HG03159 (cell line): Measurements from ENCODE around the gene SHC4.
"Not testable (repeated sequence)": the region's sequence is repeated elsewhere in the genome, so short reads cannot be mapped to it uniquely, and the experiment has no call there.

ENCODE experiments used
- ATAC-seq: cut with Tn5 transposase; IDR thresholded peaks from one replicate; pipeline ENCODE4 v1.9.1; 2021; ENCODE audit warnings: mild to moderate bottlenecking, moderate library complexity; ENCODE audit not compliant: unreplicated experiment

The SHC4 gene

DNA sequence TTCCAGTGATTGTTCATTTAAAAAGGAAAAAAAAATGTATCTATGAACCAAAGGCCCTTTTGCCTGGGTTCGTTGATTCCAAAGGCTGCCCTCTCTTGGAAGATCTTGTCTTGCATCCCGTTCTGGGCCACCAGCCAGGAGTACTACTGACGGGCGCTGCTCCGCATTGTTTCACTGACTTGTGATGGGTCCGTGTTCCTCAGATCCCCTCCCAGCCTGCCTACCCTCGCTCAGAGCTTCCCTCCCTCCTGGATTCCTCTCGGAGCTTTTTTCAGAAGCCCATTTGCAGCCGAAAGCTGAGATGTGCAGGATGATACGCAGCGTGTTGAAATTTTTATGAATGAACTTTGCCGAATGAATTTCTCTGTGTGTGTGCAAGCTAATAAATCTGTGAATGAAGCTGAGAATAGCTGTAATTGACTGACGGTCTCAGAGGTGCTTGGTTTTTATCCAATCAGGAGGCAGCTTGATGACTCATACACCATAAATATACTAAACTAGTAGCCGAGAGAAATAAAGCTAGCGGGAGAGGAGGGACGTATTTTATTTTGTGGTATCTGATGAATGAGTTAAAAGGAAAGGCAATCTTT lies at the start of gene SHC4:
Gene SHC4 (minus strand): TSS at position 396 of the 590 bp plus-strand sequence. CDS start 904 bp downstream, outside the sequence.
- ATAC-seq: no peak

DNA sequence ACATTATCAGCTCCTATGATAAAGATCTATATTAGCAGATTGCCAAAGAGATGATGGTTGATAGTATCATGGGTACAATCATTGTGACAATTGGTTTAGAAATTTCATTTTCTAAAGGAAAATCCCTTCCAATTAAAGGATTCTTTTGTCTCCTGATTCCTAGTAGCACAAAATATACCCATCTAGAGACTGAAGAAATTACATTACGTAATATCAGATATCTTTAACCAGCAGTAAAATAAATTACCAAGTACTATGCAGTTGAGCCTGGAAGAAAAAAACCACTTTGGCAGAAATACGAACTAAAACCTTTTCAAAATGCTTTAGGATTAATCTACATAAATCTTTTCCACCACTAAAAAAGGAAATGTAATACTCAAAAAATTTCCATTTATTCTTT lies 35.6 kb upstream of the SHC4 start:
- no peak for ATAC-seq

GRCh38 chr15:48996276-48996675 lies 32.6 kb upstream of the SHC4 start:
- ATAC-seq: no peak

- no peak for ATAC-seq
Measured at GRCh38 chr15:48993380-48993779, 29.7 kb upstream of the SHC4 start.

DNA sequence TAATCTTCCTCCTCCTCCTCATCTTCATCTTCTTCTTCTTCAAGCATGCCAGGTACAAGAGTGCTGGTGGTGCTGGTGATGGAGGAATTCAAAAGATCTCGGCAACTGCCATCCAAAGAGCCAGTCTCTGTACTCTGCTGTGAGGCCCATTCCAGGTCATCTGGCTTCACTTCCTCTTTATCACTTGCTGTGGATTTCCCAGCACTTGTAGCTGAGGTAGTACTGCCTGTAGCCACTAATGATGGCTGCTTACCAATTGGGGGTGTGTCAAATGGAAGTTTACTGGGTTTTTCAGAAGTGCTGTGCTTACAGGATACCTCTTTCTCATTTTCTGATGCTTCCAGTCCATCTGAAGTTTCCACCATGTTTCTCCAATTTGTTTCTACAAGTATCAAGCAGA lies 28.8 kb upstream of the SHC4 start:
- ATAC-seq: peak; percentile 83

DNA sequence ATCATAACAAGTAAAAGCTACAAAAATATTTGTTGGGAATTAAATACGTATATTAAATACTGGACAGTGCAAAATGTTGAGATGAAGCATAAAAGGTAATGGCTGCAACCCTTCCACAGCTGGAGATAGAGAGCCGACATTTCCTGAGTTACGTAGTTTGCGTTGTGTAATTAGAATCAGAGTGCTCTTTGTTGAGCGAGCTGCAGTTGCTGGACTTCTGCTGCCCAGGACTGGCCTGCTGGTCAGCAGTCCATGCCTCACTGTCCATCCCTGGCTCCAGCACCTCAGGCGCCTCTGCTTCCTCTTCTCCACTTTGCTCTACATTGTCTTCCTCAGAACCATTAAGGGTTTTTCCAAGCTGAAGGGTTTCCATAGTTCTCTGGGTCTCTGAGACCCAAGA lies 28.4 kb upstream of the SHC4 start:
- ATAC-seq: peak; percentile 27

DNA sequence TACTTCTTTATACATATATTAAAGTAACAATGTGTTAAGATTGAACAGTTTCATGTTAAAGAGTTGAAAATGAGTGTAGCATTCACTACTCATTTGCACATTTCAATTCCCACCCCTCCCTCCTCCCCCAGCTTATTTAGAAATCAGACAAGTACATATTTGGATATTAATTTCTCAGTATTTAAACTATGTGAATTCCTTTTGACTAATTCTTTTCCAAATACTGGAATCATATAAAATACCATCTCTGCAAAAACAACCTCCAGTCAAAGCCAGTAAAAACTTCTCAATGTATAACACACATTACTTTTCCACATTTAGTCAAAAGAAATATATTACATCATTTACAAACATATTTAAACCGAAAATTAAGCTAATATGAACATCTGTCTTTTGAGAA lies 25.5 kb upstream of the SHC4 start:
- no peak for ATAC-seq

DNA sequence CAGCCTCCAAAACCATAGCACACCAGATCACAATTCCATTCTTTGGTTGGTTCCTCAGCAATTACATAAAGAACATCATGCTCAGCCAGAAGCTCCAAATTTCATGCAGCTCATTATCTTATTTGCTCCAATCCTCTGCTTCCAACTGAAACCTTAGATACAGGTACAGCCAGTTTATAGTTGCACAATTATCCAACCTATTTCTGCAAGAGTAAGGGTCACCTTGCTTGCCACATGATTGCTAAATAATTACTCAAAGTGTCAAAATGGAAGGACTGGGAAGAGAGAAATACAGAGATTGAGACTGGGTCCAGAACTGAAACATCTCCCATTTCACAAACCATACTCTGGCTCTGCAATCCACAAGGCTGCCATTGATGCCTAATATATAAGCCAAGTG lies 23.4 kb upstream of the SHC4 start:
- no peak for ATAC-seq

DNA sequence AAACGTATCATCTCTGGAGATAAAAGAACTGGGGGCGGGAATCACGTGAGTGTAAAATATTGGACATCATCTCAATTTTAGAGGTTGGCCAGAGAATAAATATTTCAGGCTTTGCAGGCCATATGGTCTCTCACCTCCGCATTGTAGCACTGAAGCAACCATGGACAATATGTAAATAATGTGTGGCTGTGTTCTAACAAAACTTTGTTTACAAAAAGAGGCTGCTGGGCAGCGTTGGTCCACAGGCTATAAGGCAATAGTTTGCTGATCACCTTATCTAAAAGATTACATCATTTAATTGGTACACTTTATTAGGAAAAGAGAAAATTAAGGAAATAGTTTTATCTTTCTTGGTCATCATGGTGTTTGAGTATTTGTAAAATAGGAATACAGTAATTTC lies 22.5 kb upstream of the SHC4 start:
- no peak for ATAC-seq

GRCh38 chr15:48985516-48985915 lies 21.8 kb upstream of the SHC4 start:
- ATAC-seq: no peak

DNA sequence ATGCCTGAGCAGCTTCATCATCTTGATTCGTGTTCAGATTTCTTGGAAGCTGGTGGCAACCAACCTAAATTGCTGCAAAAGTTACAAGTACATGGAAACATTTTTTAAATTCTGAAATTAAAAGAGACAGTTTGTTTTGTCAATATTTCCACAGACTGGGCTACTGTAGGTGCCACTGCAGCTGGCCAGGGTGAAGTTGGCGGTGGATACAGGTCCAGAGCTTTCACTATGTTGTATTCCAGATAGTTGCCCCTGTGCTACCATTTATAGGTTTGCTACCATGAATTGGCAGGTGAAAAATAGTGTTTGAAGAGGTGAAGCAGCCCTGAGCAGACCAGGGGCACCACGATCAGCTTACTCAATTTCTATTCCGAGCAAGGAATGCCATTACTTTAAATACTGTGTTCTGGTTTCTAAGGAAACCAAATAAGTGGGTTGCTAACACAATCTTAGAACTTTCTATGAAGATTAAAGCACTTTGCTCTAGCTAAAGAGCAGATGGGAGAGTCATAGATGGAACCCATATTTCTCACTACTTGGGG lies 21.2 kb upstream of the SHC4 start:
- no peak for ATAC-seq

GRCh38 chr15:48984021-48984710 lies 20.4 kb upstream of the SHC4 start:
- no peak for ATAC-seq

DNA sequence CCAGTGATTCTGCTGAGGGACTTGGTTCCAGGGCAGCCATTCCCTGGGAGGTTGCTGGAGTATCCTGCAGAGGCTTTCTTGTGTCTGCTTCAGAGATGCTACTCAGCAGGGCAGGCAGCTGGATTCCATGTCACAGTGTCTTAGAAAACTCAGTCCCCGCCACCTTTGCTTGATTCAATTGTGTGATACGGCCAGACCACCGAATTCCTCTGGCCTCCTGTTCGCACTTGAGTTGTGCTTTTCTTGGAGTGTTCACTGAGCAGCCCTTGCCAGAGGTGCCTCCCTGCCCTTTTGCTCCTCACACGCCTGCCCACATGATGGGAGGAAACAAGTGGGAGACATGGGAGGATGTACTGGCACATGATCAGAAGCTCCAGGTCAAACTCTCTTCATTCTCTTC lies 19.6 kb upstream of the SHC4 start:
- ATAC-seq: no peak

DNA sequence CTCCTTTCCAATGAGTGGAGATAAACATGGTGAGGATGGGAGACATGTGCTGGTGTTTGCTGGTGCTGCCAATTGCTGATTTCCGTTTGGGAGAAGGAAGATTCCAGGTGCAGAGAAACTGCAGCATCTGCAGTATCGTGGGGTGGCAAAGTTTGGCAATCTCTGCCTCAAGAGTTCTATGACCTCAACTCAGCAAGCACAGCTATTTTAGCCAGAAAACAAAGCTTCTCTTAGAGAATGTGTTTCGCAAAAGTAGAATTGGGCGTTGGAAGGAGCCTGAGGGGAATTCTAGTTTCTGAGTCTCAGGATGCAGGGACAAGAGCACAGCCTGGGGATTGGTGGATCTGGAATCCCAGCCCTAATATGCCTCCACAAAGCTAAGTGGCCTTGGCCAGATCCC lies 18.2 kb upstream of the SHC4 start:
- ATAC-seq: no peak

- no peak for ATAC-seq
Measured at GRCh38 chr15:48978638-48979037, 14.9 kb upstream of the SHC4 start.

- ATAC-seq: no peak
Measured at GRCh38 chr15:48976444-48977088, 12.8 kb upstream of the SHC4 start.

- peak; percentile 93 for ATAC-seq
Measured at GRCh38 chr15:48975472-48976419, 12.0 kb upstream of the SHC4 start.

- ATAC-seq: no peak
Measured at GRCh38 chr15:48974882-48975281, 11.2 kb upstream of the SHC4 start.

DNA sequence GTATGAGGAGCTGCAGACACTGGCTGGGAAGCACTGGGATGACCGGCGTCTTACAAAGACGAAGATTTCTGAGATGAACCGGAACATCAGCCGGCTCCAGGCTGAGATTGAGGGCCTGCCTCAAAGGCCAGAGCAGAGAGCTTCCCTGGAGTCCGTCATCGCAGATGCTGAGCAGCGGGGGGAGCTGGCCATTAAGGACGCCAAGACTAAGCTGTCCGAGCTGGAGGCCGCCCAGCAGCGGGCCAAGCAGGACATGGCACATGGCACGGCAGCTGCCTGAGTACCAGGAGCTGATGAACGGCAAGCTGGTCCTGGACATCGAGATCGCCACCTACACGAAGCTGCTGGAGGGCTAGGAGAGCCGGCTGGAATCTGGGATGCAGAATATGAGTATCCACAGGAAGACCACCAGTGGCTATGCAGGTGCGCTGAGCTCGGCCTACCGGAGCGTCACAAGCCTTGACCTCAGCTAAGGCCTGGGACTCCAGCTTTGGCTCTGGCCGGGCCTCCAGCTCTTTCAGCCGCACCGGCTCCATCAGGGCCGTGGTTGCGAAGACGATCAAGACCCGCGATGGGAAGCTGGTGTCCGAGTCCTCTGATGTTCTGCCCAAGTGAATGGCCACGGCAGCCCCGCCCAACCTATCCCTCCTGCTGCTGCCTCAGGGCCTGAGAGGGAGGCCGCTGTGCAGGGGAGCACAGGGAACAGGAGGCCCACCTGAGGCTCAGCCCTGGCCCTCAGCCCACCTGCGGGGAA lies 9.2 kb upstream of the SHC4 start:
- no peak for ATAC-seq

- not testable (repeated sequence) for ATAC-seq
Measured at GRCh38 chr15:48970926-48971325, 7.2 kb upstream of the SHC4 start.
